ENCODE data around the gene DNAJC19.

The DNAJC19 gene

DNA sequence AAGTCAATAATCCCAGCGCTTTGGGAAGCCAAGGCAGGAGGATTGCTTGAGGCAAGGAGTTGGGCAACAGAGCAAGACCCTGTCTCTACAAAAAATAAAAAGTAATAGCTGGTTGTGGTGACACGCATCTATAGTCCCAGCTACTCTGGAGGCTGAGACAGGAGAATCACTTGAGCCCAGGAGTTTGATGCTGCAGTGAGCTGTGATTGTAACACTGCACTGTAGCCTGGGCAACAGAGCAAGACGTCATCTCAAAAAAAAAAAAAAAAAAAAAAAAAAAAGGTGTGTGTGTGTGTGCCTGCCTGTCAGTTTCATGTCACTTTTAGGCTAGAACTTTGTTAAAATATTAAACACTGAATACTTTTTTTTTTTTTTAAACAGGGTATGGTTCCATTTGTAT lies 28.4 kb downstream of the DNAJC19 start:
- DNase-seq (ENCODE audit: low spot score) = no peak

DNA sequence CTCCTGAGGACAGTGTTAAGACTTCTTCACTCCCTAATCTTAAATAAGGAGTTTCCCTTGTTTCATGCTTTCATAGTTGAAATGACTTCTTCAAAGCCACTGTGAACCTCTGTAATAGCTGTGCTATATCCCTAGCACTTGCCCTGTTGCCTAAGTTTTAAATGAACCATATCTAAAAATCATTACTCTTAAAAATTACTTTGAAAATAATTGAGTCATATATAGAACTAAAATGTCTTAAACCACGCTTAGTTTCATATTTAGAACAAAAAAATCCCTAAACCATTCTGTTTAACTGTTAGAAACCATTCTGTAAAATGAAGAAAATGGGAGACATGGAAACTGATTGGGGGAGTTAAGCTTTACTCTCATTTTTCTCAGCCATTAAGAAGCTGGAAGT lies 29.8 kb downstream of the DNAJC19 start:
- no peak for DNase-seq (ENCODE audit: low spot score)

DNA sequence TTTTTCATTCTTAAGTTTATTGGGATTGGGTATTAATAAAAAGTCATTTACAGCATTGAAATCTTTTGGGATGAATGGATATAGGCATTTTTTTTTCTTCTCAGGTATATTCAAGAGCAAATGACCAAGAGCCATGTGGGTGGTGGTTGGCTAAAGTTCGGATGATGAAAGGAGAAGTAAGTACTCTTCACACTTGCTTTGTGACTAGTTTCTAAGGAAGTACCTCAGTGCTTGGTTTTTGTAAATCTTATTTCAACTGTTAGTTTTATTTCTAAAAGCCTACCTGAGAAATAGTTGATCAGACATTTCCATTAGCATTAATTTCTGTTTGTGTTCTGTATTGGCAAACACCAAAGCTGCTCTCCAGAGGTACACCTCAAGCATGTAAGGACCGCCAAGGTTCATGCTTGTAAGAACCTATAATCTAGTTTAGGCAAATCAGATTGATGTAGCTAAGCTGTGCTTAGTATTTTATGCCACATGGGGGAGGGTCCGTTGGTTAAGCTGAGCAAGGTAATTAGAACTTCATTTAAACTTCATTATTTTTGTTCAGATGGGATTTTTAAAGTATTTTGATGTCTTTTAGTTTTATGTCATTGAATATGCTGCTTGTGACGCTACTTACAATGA lies 41.7 kb downstream of the DNAJC19 start:
- no peak for DNase-seq (ENCODE audit: low spot score)

GRCh38 chr3:180940826-180941225 lies 48.7 kb downstream of the DNAJC19 start:
- DNase-seq (ENCODE audit: low spot score) = no peak

GRCh38 chr3:180934638-180935037 lies 54.9 kb downstream of the DNAJC19 start:
- no peak for DNase-seq (ENCODE audit: low spot score)

Data from ecto neural progenitor cell (in vitro differentiated cells).